Measurements from ENCODE around the gene KCTD14. TPM values are rescaled to one million over a fixed set of nuclear protein-coding genes. Genes with fewer than 3 reads are reported as not detected.
A peak's percentile ranks its signal among the peaks of the same experiment; 100 is the strongest.

Gene KCTD14
- total and polyA plus RNA-seq, 9 of the 15 experiments (the other 6 are each of a cell fraction or from before 2014, with no cell fraction given): 0.04 to 0.30 (median 0.11) TPM; not detected in 2

GRCh38 chr11:78045851-78046485, 22.9 kb upstream of the KCTD14 start (continued):
- TF ChIP-seq NR4A1 (CRISPR knock-in tag; IDR thresholded peaks at IDR 0.05) (no peak), NR4A1 (tag; IDR thresholded peaks at IDR 0.05) (0 out of 2 replicates have a peak, but pooled peaks have one; percentile 28), TEAD4 (IDR thresholded peaks at IDR 0.05; ENCODE audit: low read length) (0 out of 2 replicates have a peak, but pooled peaks have one; percentile 19), TEAD4 (CRISPR knock-in tag; IDR thresholded peaks at IDR 0.05; ENCODE audit: borderline replicate concordance) (no peak), E2F6 (IDR thresholded peaks at IDR 0.05; ENCODE audit: borderline replicate concordance in 1 of 2, extremely low read depth in 1 of 2, insufficient read depth in 1 of 2, insufficient read length in 1 of 2, low read depth in 1 of 2, low read length in 1 of 2, poor library complexity in 1 of 2, severe bottlenecking in 1 of 2) (peak; percentile 29 to 63), L3MBTL2 (IDR thresholded peaks at IDR 0.05) (peak; percentile 65), SREBF2 (CRISPR knock-in tag; IDR thresholded peaks at IDR 0.05) (no peak), GATAD2A (IDR thresholded peaks at IDR 0.05) (0 out of 2 replicates have a peak, but pooled peaks have one; percentile 51), NCOA2 (IDR thresholded peaks at IDR 0.05; ENCODE audit: partially characterized antibody in 2 of 2) (no peak), NFIX (CRISPR knock-in tag; IDR thresholded peaks at IDR 0.05; ENCODE audit: low read depth) (peak; percentile 49; the same call in 1 of the 2 replicates), CCNT2 (IDR thresholded peaks at IDR 0.05; ENCODE audit: borderline replicate concordance, extremely low read depth, insufficient read length, low read depth, low read length) (peak; percentile 81), PREB (CRISPR knock-in tag; IDR thresholded peaks at IDR 0.05) (no peak), TAL1 (IDR thresholded peaks at IDR 0.05) (no peak), POLR2G (IDR thresholded peaks at IDR 0.05; ENCODE audit: low read depth, low read length) (0 out of 2 replicates have a peak, but pooled peaks have one; percentile 16), FOSL1 (tag; conservative IDR thresholded peaks at IDR 0.05) (0 out of 2 replicates have a peak, but pooled peaks have one; percentile 13), EGR1 (conservative IDR thresholded peaks at IDR 0.05) (peak; percentile 44; the same call in 1 of the 2 replicates), RREB1 (CRISPR knock-in tag; IDR thresholded peaks at IDR 0.05) (0 out of 2 replicates have a peak, but pooled peaks have one; percentile 38), ZBTB9 (CRISPR knock-in tag; IDR thresholded peaks at IDR 0.05) (0 out of 2 replicates have a peak, but pooled peaks have one; percentile 49)
